ENCODE data around the gene FOXD1. TPM values are rescaled to one million over a fixed set of nuclear protein-coding genes. Genes with fewer than 3 reads are reported as not detected.

FOXD1 gene
- total and polyA plus RNA-seq, 9 of the 15 experiments (the other 6 are each of a cell fraction or from before 2014, with no cell fraction given): 0.03 to 0.40 (median 0.10) TPM; not detected in 4

- TF ChIP-seq, protein P1, sequence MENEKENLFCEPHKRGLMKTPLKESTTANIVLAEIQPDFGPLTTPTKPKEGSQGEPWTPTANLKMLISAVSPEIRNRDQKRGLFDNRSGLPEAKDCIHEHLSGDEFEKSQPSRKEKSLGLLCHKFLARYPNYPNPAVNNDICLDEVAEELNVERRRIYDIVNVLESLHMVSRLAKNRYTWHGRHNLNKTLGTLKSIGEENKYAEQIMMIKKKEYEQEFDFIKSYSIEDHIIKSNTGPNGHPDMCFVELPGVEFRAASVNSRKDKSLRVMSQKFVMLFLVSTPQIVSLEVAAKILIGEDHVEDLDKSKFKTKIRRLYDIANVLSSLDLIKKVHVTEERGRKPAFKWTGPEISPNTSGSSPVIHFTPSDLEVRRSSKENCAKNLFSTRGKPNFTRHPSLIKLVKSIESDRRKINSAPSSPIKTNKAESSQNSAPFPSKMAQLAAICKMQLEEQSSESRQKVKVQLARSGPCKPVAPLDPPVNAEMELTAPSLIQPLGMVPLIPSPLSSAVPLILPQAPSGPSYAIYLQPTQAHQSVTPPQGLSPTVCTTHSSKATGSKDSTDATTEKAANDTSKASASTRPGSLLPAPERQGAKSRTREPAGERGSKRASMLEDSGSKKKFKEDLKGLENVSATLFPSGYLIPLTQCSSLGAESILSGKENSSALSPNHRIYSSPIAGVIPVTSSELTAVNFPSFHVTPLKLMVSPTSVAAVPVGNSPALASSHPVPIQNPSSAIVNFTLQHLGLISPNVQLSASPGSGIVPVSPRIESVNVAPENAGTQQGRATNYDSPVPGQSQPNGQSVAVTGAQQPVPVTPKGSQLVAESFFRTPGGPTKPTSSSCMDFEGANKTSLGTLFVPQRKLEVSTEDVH (IDR thresholded peaks at IDR 0.05; ENCODE audit: low read depth, partially characterized antibody): no peak
- TF ChIP-seq MYNN (IDR thresholded peaks at IDR 0.05) (no peak), MYNN (CRISPR knock-in tag; IDR thresholded peaks at IDR 0.05) (no peak), HDAC6 (IDR thresholded peaks at IDR 0.05; ENCODE audit: low read depth, low read length) (no peak), DMBX1 (CRISPR knock-in tag; IDR thresholded peaks at IDR 0.05; ENCODE audit: borderline replicate concordance) (no peak), MAX (CRISPR knock-in tag; IDR thresholded peaks at IDR 0.05) (peak; percentile 12; the same call in 1 of the 2 replicates), BDP1 (IDR thresholded peaks at IDR 0.05; ENCODE audit: insufficient read depth, insufficient read length) (no peak), JUNB (CRISPR knock-in tag; conservative IDR thresholded peaks at IDR 0.05) (no peak), MGA (IDR thresholded peaks at IDR 0.05) (peak; percentile 89)
- TF ChIP-seq, protein P2, sequence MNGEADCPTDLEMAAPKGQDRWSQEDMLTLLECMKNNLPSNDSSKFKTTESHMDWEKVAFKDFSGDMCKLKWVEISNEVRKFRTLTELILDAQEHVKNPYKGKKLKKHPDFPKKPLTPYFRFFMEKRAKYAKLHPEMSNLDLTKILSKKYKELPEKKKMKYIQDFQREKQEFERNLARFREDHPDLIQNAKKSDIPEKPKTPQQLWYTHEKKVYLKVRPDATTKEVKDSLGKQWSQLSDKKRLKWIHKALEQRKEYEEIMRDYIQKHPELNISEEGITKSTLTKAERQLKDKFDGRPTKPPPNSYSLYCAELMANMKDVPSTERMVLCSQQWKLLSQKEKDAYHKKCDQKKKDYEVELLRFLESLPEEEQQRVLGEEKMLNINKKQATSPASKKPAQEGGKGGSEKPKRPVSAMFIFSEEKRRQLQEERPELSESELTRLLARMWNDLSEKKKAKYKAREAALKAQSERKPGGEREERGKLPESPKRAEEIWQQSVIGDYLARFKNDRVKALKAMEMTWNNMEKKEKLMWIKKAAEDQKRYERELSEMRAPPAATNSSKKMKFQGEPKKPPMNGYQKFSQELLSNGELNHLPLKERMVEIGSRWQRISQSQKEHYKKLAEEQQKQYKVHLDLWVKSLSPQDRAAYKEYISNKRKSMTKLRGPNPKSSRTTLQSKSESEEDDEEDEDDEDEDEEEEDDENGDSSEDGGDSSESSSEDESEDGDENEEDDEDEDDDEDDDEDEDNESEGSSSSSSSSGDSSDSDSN (IDR thresholded peaks at IDR 0.05; ENCODE audit: borderline replicate concordance in 1 of 2, low read depth in 2 of 2, low read length in 2 of 2): peak; percentile 53 to 56; a peak in 1 of 4 replicates
These were observed at the start of gene FOXD1 (continued) for GRCh38 chr5:73448463-73449136.

Data from K562 (cell line).